ENCODE data around the gene ADGRV1.
"Not testable (repeated sequence)": the region's sequence is repeated elsewhere in the genome, so short reads cannot be mapped to it uniquely, and the experiment has no call there.

ADGRV1 gene

DNA sequence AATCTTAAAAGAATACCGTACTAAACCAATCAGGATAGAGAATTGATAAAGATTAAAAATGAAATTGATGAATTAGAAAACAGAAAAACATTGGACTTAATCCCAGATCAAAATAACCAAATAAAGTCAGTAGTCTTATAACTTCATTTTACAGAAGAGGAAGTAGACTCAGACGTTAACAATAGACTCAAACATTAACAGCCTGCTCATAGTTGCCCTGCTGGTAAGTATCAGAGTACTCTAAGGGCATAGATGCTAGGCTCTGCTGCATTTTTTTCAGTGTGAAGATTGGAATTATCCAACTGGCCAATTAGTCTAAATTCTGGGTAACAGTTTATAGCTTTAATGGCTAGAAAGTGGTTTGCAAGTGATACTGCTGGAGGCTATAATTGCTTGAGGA, 42.9 kb downstream of the ADGRV1 start:
- no peak for DNase-seq

- DNase-seq = no peak
Measured at GRCh38 chr5:90602681-90603080, 44.1 kb downstream of the ADGRV1 start.

DNA sequence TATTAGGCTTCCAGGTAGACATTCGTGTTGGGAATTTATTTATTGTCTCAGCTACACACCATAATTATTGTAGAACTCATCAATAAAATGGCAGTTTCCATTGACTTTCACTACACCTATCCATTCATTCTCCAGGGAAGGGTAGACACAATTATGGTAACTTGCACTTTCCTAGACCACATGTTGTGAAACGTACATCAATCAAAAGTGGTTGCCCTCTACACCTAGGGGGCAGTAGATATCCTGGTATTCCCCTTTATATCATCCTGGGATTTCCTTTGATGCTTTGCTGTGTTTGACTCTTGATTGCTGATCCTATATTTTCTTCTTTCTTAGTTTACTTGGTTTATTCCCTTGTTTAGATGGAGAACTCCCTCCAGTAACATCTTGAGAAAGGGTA, 47.9 kb downstream of the ADGRV1 start:
- no peak for DNase-seq

GRCh38 chr5:90612919-90613318, 54.3 kb downstream of the ADGRV1 start:
- DNase-seq = no peak

- DNase-seq = no peak
Measured at GRCh38 chr5:90613459-90613858, 54.9 kb downstream of the ADGRV1 start.

DNA sequence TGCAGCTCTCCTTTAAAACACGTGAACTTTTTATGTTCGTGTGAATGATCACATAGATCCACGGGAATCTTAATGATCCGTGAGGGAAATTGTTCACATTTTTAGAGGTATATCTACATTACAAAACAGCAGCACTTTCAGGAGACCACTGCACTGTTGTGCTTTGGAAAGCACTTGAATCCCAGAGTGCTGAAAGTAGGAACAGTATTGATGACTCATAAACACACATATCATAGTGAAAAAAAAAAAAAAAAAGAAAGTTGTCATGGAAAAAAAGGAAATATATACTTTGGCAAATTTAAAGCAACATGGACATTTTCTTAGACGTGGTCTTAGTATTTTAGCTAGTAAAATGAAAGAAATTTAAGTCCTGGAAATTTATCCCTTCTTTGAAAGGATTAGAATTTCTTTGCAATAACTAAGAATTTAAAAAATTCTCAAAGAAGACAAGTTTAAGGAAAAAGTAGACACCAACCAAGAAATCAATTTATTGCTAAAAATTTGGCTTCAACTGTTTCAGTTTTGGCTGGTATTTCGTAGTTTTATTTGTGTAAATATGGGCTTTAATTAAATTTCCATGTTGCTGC, 55.4 kb downstream of the ADGRV1 start:
- DNase-seq = no peak

DNA sequence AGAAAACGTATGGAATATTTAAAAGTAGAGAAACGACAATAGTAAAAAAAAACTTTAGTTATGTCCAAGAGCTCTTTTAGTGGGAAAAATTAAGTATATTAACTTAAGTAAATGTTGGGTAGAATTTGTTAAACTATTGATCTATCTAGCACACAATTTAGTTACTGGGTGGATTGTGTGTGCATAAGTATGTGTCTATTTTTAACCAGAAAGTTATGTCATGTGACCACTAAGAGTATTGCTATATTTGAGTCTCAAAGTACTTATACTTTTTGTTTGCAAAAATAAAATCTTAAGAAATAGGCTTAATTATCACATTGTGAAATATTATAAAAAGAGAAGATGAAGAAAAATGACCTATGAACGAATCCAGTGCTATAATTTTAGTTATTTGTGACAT, 56.8 kb downstream of the ADGRV1 start:
- DNase-seq = no peak

GRCh38 chr5:90618071-90618470, 59.5 kb downstream of the ADGRV1 start:
- DNase-seq = no peak

DNA sequence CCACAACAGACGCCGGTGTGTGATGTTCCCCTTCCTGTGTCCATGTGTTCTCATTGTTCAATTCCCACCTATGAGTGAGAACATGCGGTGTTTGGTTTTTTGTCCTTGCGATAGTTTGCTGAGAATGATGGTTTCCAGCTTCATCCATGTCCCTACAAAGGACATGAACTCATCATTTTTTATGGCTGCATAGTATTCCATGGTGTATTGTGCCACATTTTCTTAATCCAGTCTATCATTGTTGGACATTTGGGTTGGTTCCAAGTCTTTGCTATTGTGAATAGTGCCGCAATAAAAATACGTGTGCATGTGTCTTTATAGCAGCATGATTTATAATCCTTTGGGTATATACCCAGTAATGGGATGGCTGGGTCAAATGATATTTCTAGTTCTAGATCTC, 61.2 kb downstream of the ADGRV1 start:
- not testable (repeated sequence) for DNase-seq

DNA sequence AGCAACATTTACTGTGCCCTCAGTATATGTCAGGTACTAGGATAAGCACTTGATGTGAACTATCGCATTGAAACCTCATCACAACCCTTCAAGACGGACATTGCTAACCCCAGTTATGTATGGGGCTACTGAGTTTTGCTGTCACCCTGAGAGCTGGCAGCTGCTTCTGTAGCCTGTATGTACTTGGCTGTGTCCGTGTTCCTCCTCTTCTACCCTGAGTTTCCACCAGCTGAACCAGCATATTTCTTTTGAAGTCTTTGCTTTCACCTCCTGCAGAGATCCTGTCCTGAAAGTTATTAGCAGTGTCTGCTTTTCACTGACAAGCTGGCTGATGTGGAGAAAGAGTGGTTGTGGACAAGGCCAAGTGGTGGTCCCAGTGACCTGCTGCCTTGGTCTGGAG, 63.3 kb downstream of the ADGRV1 start:
- DNase-seq = no peak

- DNase-seq = no peak
Measured at GRCh38 chr5:90626493-90626892, 67.9 kb downstream of the ADGRV1 start.

DNA sequence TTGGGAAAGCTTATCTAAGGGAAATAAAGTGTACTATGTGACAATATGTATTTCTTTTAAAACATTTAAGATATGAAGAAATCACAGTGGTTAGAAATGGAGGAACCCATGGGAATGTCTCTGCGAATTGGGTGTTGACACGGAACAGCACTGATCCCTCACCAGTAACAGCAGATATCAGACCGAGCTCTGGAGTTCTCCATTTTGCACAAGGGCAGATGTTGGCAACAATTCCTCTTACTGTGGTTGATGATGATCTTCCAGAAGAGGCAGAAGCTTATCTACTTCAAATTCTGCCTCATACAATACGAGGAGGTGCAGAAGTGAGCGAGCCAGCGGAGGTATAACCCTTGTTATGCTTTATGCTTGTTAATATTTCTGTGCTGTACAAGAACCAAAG, 69.9 kb downstream of the ADGRV1 start:
- DNase-seq = no peak

GRCh38 chr5:90632791-90633190, 74.2 kb downstream of the ADGRV1 start:
- DNase-seq = no peak

GRCh38 chr5:90636948-90637347, 78.4 kb downstream of the ADGRV1 start:
- DNase-seq = no peak

DNA sequence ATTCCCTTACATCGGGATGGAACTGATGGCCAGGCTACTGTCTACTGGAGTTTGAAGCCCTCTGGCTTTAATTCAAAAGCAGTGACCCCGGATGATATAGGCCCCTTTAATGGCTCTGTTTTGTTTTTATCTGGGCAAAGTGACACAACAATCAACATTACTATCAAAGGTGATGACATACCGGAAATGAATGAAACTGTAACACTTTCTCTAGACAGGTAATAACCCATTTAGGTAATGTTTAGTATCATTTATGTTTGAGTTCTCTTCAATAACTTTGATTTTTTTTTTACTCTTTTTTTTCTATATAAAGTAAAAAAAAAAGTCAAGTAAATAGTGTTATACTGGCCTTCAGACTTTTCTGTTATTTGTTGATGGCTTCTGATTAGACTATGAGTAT, 79.1 kb downstream of the ADGRV1 start:
- DNase-seq = no peak

DNA sequence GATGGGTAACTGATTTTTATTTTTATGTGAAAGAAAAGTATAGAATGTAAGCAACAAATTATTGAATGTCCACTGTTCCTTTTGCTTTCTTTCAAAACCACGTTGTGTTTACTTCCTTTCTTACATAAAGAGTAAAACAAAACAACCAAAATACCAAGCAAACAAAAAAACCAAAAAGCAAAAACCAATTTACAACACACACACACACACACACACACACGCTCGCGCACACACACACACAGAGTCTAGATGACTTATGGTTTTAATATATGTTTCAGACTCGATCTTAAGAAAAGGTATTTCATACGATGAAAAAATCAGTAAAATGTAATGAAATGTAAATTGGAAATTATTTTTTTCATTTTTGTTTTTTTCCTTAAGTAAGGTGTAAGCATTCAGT, 80.3 kb downstream of the ADGRV1 start:
- DNase-seq = no peak

- no peak for DNase-seq
Measured at GRCh38 chr5:90640484-90641059, 82.0 kb downstream of the ADGRV1 start.

- no peak for DNase-seq
Measured at GRCh38 chr5:90641528-90641927, 82.9 kb downstream of the ADGRV1 start.

DNA sequence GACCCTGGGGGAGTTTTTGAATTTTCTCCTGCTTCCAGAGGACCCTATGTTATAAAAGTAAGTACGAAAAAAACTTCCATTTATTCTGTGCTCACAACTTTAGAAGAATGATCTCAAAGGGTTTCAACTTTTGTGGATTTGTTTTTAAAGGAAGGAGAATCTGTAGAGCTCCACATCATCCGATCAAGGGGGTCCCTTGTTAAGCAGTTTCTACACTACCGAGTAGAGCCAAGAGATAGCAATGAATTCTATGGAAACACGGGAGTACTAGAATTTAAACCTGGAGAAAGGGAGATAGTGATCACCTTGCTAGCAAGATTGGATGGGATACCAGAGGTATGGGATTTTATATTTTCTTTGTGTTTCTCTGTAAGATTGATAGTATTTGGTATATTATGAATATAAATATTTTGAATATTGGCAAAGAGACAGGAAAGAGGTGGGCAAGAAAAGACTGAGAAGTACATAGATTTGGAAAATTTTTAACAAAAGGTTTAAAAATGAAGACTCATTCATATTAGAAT, 84.2 kb downstream of the ADGRV1 start:
- DNase-seq = no peak

DNA sequence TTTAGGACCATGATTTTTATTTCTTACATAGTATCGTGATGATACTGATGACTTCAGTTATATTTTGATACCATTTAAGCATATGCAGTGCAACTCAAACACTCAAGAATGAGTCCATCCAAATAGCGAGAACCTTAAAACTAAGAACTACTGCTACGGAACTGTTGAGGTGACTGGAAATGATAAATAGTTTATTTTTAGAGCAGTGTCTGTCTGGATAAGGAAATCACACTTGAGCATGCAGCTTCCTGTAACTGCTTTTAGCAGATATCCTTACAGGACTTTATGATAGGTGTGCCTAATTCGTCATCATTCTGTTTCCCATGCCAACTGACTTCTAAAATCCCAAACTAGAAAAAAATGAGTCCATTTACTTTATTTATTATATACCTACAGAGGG, 85.5 kb downstream of the ADGRV1 start:
- no peak for DNase-seq

- no peak for DNase-seq
Measured at GRCh38 chr5:90645024-90645610, 86.5 kb downstream of the ADGRV1 start.

GRCh38 chr5:90650767-90651166, 92.2 kb downstream of the ADGRV1 start:
- no peak for DNase-seq

GRCh38 chr5:90654215-90654614, 95.6 kb downstream of the ADGRV1 start:
- DNase-seq = no peak

- no peak for DNase-seq
Measured at GRCh38 chr5:90655423-90655822, 96.8 kb downstream of the ADGRV1 start.

- DNase-seq = no peak
Measured at GRCh38 chr5:90657030-90657429, 98.4 kb downstream of the ADGRV1 start.

All from stimulated activated CD4-positive, alpha-beta T cell treated with anti-CD3 and anti-CD28 coated beads, Interleukin-12 subunit alpha, Interleukin-12 subunit beta, amount 100 ng/mL, for 4 hours (primary cell).